Measurements from ENCODE around the gene RHOG.
"Not testable (repeated sequence)": the region's sequence is repeated elsewhere in the genome, so short reads cannot be mapped to it uniquely, and the experiment has no call there.

RHOG gene

GRCh38 chr11:3820971-3821370, 19.8 kb downstream of the RHOG start:
- FAIRE-seq (no peak), DNase-seq (ENCODE audit: insufficient read length, low spot score) (no peak)
- no peak for TF ChIP-seq POLR2A (IDR thresholded peaks at IDR 0.05; ENCODE audit: low read depth, low read length)

GRCh38 chr11:3817181-3817800, 23.5 kb downstream of the RHOG start:
- no peak for FAIRE-seq
- DNase-seq (ENCODE audit: insufficient read length, low spot score), result no peak
- no peak for TF ChIP-seq POLR2A (IDR thresholded peaks at IDR 0.05; ENCODE audit: low read depth, low read length)

GRCh38 chr11:3816673-3817072, 24.1 kb downstream of the RHOG start:
- no peak for FAIRE-seq
- TF ChIP-seq POLR2A (IDR thresholded peaks at IDR 0.05; ENCODE audit: low read depth, low read length), result no peak

GRCh38 chr11:3815845-3816244, 24.9 kb downstream of the RHOG start:
- no peak for TF ChIP-seq POLR2A (IDR thresholded peaks at IDR 0.05; ENCODE audit: low read depth, low read length)
- DNase-seq (ENCODE audit: insufficient read length, low spot score), result no peak
- FAIRE-seq, result no peak

More at GRCh38 chr11:3816673-3817072, 24.1 kb downstream of the RHOG start:
- no peak for DNase-seq (ENCODE audit: insufficient read length, low spot score)

- FAIRE-seq; DNase-seq (ENCODE audit: insufficient read length, low spot score): not testable (repeated sequence)
These were observed 25.9 kb downstream of the RHOG start for GRCh38 chr11:3814832-3815231.

GRCh38 chr11:3810951-3811350, 29.8 kb downstream of the RHOG start:
- no peak for TF ChIP-seq POLR2A (IDR thresholded peaks at IDR 0.05; ENCODE audit: low read depth, low read length)
- no peak for FAIRE-seq
- DNase-seq (ENCODE audit: insufficient read length, low spot score), result no peak

GRCh38 chr11:3810446-3810845, 30.3 kb downstream of the RHOG start:
- TF ChIP-seq POLR2A (IDR thresholded peaks at IDR 0.05; ENCODE audit: low read depth, low read length), result no peak
- DNase-seq (ENCODE audit: insufficient read length, low spot score), result no peak
- no peak for FAIRE-seq

GRCh38 chr11:3809624-3809928, 31.2 kb downstream of the RHOG start:
- DNase-seq (ENCODE audit: insufficient read length, low spot score) (no peak), FAIRE-seq (no peak)
- TF ChIP-seq POLR2A (IDR thresholded peaks at IDR 0.05; ENCODE audit: low read depth, low read length), result no peak

- DNase-seq (ENCODE audit: insufficient read length, low spot score) (peak; percentile 67), FAIRE-seq (peak; percentile 20)
- TF ChIP-seq POLR2A (IDR thresholded peaks at IDR 0.05; ENCODE audit: low read depth, low read length), result no peak
These were observed 31.7 kb downstream of the RHOG start for GRCh38 chr11:3808861-3809623.

GRCh38 chr11:3807909-3808860, 32.6 kb downstream of the RHOG start, which contains the start of gene PGAP2:
Gene PGAP2, plus strand, starts transcription at chr11:3808560. Its CDS starts 2,700 bp downstream, at chr11:3811260.
- peak; percentile 85 for DNase-seq (ENCODE audit: insufficient read length, low spot score)
- FAIRE-seq, result no peak
- no peak for TF ChIP-seq POLR2A (IDR thresholded peaks at IDR 0.05; ENCODE audit: low read depth, low read length)

- FAIRE-seq, result peak; percentile 38
- DNase-seq (ENCODE audit: insufficient read length, low spot score), result peak; percentile 73
- TF ChIP-seq POLR2A (IDR thresholded peaks at IDR 0.05; ENCODE audit: low read depth, low read length), result no peak
These were observed 36.8 kb downstream of the RHOG start for GRCh38 chr11:3803726-3804495.

- TF ChIP-seq POLR2A (IDR thresholded peaks at IDR 0.05; ENCODE audit: low read depth, low read length), result no peak
- DNase-seq (ENCODE audit: insufficient read length, low spot score) (no peak), FAIRE-seq (no peak)
These were observed 38.6 kb downstream of the RHOG start for GRCh38 chr11:3802011-3802790.

GRCh38 chr11:3799873-3800272, 40.9 kb downstream of the RHOG start:
- TF ChIP-seq POLR2A (IDR thresholded peaks at IDR 0.05; ENCODE audit: low read depth, low read length), result no peak
- DNase-seq (ENCODE audit: insufficient read length, low spot score) (no peak), FAIRE-seq (no peak)
